Mucosa of descending colon (tissue), 3 donors: ENCODE data around the gene SSC5D. TPM values are rescaled to one million over a fixed set of nuclear protein-coding genes. Genes with fewer than 3 reads are reported as not detected.
"Not testable (repeated sequence)": the region's sequence is repeated elsewhere in the genome, so short reads cannot be mapped to it uniquely, and the experiment has no call there.

Experiments
- ATAC-seq: fragments of 200-7000 bp; cut with Tn5 transposase; one replicate; pipeline ENCODE4 v1.9.1; 2020; ENCODE audit warnings: mild to moderate bottlenecking, moderate library complexity
- DNase-seq, 3 donors: peaks; one replicate each; pipeline ENCODE4 v3.0.0-alpha.2; 2020
- H3K36me3 ChIP-seq: fragments of 200-600 bp; one replicate; pipeline ENCODE4 v1.8.0; 2021; ENCODE audit warnings: low read depth, mild to moderate bottlenecking
- H3K4me1 ChIP-seq: fragments of 200-600 bp; one replicate; pipeline ENCODE4 v1.8.0; 2021; ENCODE audit warnings: low read depth, mild to moderate bottlenecking
- H3K4me3 ChIP-seq: fragments of 200-600 bp; one replicate; pipeline ENCODE4 v1.8.0; 2021; ENCODE audit warnings: mild to moderate bottlenecking
- H3K9me3 ChIP-seq: fragments of 200-600 bp; one replicate; pipeline ENCODE4 v1.8.0; 2021; ENCODE audit warnings: mild to moderate bottlenecking
- CTCF ChIP-seq: fragments of 200-600 bp; IDR thresholded peaks from one replicate; pipeline ENCODE4 v1.8.0; 2022; ENCODE audit warnings: antibody characterized with exemption, mild to moderate bottlenecking
- intact Hi-C, 2 donors: fragments of 100-400 bp; cut with DNase I in 1 of 2; cut with micrococcal nuclease in 1 of 2; formaldehyde crosslinking; loops; one replicate each; pipeline versions ENCODE4 v1.11.0 to v1.11.1; 2022; cut with DNase I, micrococcal nuclease
- total RNA-seq, 3 donors: library from RNA; stranded (reverse); fragmentation: NEBNext Ultra II Directional in 2 of 3; extraction: Animal tissue kit (Norgen Biotek cat#: 25700) in 2 of 3; gene quantifications; one replicate each; pipeline versions ENCODE4 v1.2.1 to v1.2.4, GENCODE V29; 2021 to 2023
- donor health status: DM: no; HTN: no; CAD: no; lungs with moderate emphysema.
- donor health status: DM: no; HTN: no; CAD: no.
- donor health status: DM: no; HTN: yes; CAD: no.

The SSC5D gene
- total RNA-seq, 3 donors from 2014 or later = 2.6 to 35.0 (median 4.0) TPM

- H3K4me3 ChIP-seq = no peak overlapping the region
- DNase-seq (no peak), ATAC-seq (no peak)
- intact Hi-C loops = no loop called here
- no peaks in the 10 kb centered on the region for H3K4me1 ChIP-seq
- no peaks in the 10 kb centered on the region for H3K9me3 ChIP-seq
- H3K36me3 ChIP-seq = no peaks in the 10 kb centered on the region
- TF ChIP-seq CTCF = no peak
These were observed 4.9 kb downstream of the SSC5D start for GRCh38 chr19:55493052-55493644.

- H3K36me3 ChIP-seq = no peaks in the 10 kb centered on the region
- ATAC-seq = no peak
- intact Hi-C loops = no loop called here
- DNase-seq = peak in 1 of 3 donors; percentile 15
- no peaks in the 10 kb centered on the region for H3K9me3 ChIP-seq
- H3K4me3 ChIP-seq = no peak overlapping the region
- H3K4me1 ChIP-seq = no peaks in the 10 kb centered on the region
- no peak for TF ChIP-seq CTCF
These were observed 5.5 kb downstream of the SSC5D start for GRCh38 chr19:55493645-55494171.

- peak; percentile 35 for ATAC-seq
- H3K4me1 ChIP-seq = no peaks in the 10 kb centered on the region
- H3K36me3 ChIP-seq = no peaks in the 10 kb centered on the region
- no peaks in the 10 kb centered on the region for H3K9me3 ChIP-seq
- TF ChIP-seq CTCF = no peak
- DNase-seq = no peak
- H3K4me3 ChIP-seq = no peak overlapping the region
- intact Hi-C loops = no loop called here
These were observed 6.0 kb downstream of the SSC5D start for GRCh38 chr19:55494172-55494761.

- H3K4me3 ChIP-seq = no peak overlapping the region
- H3K36me3 ChIP-seq = no peaks in the 10 kb centered on the region
- ATAC-seq (no peak), DNase-seq (peak in 1 of 3 donors; percentile 15)
- no peaks in the 10 kb centered on the region for H3K4me1 ChIP-seq
- intact Hi-C loops = no loop called here
- no peak for TF ChIP-seq CTCF
- H3K9me3 ChIP-seq = no peaks in the 10 kb centered on the region
These were observed 7.6 kb downstream of the SSC5D start for GRCh38 chr19:55495646-55496349.

GRCh38 chr19:55496820-55497219 lies 8.6 kb downstream of the SSC5D start:
- H3K36me3 ChIP-seq, ATAC-seq, H3K4me1 ChIP-seq, intact Hi-C loops, H3K4me3 ChIP-seq, H3K9me3 ChIP-seq: not testable (repeated sequence)
- DNase-seq = peak in 1 of 3 donors; percentile 10

GRCh38 chr19:55497763-55498162 lies 9.5 kb downstream of the SSC5D start:
- no peak for ATAC-seq
- intact Hi-C loops = no loop called here
- no peak for TF ChIP-seq CTCF
- Histone ChIP-seq H3K4me1 (no peaks in the 10 kb centered on the region), H3K36me3 (no peaks in the 10 kb centered on the region), H3K9me3 (no peaks in the 10 kb centered on the region), H3K4me3 (no peak overlapping the region)
- peak in 1 of 3 donors; percentile 41 for DNase-seq
